A549 (cell line): ENCODE measurements around the gene SREBF1.

ENCODE experiments used
- CTCF ChIP-seq: fragments of >200 bp; sonication (Bioruptor Twin); formaldehyde crosslinking; IDR thresholded peaks from 3 replicates; pipeline ENCODE4 v1.5.1; 2016
- GATA3 ChIP-seq: IDR thresholded peaks from 2 replicates; pipeline ENCODE4 v1.6.1; 2012; ENCODE audit warnings: borderline replicate concordance
- HEYL ChIP-seq: fragments of 250-450 bp; sonication (Bioruptor Pico); IDR thresholded peaks from 2 replicates; pipeline ENCODE4 v1.8.0; 2021; ENCODE audit warnings: mild to moderate bottlenecking, moderate library complexity
- KDM1A ChIP-seq: fragments of 200-600 bp; sonication (generic); IDR thresholded peaks from 2 replicates; pipeline ENCODE4 v1.6.1; 2016; ENCODE audit warnings: low read depth, mild to moderate bottlenecking
- MAFK ChIP-seq: fragments of 450-650 bp; IDR thresholded peaks from 2 replicates; pipeline ENCODE4 v1.6.1; 2014; ENCODE audit not compliant: partially characterized antibody
- PBX3 ChIP-seq: IDR thresholded peaks from 2 replicates; pipeline ENCODE4 v1.6.1; 2012
- POLR2A ChIP-seq: IDR thresholded peaks from 2 replicates; pipeline ENCODE4 v1.6.1; 2012; ENCODE audit warnings: mild to moderate bottlenecking, low read length
- RAD21 ChIP-seq, 2 experiments: fragments of >200 bp in 1 of 2; sonication (Bioruptor Twin) in 1 of 2; formaldehyde crosslinking in 1 of 2; IDR thresholded peaks in 1 of 2; conservative IDR thresholded peaks in 1 of 2; 2 replicates in 1 of 2; 3 replicates in 1 of 2; pipeline ENCODE4 v1.6.1; 2012 to 2018; ENCODE audit warnings: inconsistent platforms in 1 of 2

- no peak for TF ChIP-seq RAD21 (conservative IDR thresholded peaks at IDR 0.05 in 1 of 2, IDR thresholded peaks at IDR 0.05 in 1 of 2)
- no peak for TF ChIP-seq CTCF
- no peak for TF ChIP-seq HEYL (CRISPR knock-in tag)
- no peak for TF ChIP-seq POLR2A
- TF ChIP-seq KDM1A: no peak
- no peak for TF ChIP-seq PBX3
- no peak for TF ChIP-seq GATA3
- TF ChIP-seq MAFK: no peak
These were observed 10.4 kb upstream of the SREBF1 start for GRCh38 chr17:17847118-17847689.
